DLD1 (cell line): ENCODE results near the gene PTPRG.

ENCODE experiments used
- in situ Hi-C: cut with HindIII; loops from 2 replicates; pipeline ENCODE4 v1.10.0; 2017; ENCODE audit warnings: low sequenced_read_pairs

Gene PTPRG

DNA sequence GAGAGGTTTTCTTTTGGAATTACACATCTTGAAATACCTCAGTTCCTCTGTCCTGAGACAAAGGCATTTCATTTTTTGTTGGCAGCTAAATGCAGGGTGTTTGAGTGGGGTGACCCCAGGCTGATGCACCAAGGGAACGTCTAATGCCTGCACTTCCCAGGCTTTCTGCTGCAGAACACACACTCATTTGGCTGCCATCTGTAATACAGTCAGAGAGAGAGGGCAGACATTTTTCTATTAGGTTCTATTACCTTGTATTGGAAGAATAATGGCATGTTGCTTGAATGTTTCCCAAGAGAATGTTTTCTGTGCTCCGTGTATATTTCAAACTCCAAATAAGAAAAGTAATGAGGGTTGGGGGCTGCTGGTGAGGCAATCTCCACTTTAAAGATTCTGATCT, 87.1 kb downstream of the PTPRG start:
- in situ Hi-C loops: no loop called here

DNA sequence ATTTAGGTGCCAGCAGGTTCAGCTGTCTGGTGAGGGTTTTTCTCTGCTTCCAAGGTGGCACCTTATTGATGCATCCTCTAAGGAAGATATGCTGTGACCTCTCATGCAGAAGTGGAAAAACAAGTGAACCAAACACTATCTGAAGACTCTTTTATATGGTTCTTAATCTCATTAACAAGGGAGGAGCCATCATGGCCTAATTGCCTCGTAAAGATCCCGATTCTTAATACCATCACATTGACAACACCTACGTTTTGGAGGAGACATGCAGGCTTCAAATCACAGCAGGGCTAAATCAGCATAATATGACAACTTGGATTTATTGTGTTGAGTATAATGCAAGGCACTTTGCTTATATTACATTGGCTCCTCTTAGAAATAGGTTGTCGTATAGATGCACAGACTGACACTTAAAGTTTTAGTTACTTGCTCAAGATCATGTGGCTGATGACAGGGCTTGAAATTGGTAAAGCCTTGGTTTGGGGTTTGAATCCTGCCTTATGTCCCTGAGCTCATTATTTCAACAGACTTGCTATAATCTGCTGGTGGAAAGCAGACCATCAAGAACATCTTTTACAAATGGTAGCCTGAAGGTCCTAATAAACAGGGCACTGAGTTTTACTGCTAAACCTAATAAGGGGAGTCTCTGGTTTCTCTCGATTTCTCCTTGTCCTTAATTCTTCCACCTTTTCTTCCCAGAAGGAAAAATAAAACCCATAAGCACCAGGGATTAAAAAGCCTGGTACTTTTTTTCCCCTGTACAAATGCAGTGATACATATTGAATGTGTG, 88.2 kb downstream of the PTPRG start:
- in situ Hi-C loops: no loop called here

DNA sequence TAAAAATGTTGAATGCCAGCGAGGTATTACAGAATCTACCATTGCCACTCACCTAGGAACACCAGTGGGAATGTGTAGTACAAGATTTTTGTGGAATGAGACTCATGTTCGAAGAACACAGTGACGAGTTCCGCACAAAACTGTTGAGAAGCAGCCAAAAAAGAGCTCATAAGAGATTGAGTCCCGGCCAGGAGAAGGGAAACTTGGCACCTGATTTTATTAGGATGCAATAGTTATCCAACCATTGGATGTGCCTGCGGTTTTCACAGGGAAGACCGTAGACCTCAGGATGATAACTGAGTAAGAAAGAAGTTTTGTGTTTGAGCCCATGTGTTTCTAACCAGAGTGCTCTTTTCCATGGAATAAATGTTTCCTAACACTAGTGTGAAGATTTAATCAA, 88.9 kb downstream of the PTPRG start:
- in situ Hi-C loops: no loop called here

GRCh38 chr3:61650719-61651410, 89.5 kb downstream of the PTPRG start:
- in situ Hi-C loops: no loop called here

DNA sequence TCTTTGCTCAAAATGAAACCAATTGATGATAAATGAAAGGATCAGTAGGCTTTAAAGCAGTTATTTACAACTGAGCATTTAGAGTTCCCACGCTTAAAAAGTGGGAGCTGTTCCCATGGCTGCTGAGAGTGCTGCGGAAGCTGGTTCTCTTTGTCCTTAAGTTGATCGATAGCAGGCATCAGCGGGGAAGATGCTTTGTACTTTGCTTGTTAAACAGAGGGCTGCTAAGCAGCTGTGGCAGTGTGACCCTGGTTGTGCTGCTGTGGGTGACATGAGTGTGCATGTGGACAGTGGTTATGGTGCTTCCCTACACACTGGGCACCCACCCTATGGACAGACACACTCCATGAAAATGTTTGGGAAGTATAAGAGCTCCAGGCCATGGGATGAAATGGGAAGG, 96.3 kb downstream of the PTPRG start:
- in situ Hi-C loops: no loop called here

GRCh38 chr3:61662861-61663260, 101.5 kb downstream of the PTPRG start:
- in situ Hi-C loops: no loop called here

GRCh38 chr3:61663356-61664104, 102.2 kb downstream of the PTPRG start:
- in situ Hi-C loops: no loop called here

DNA sequence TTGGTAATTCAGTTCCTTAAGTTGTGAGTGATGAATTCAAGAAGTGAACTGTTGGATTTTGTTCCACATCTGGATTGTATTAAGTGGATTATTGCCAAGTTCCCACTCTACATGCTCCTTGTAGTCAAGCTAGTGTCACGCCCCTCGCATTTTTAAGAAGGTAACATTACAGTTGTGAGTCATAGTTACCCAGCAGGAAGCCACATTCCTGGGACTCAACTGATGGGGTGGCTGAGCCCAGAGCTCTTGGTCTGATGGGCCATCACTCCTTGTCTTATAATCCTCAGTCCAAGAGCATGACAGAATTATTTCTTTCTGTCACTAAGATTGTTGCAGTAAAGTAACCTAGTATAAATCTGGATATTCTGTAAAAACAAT, 102.7 kb downstream of the PTPRG start:
- in situ Hi-C loops: no loop called here

DNA sequence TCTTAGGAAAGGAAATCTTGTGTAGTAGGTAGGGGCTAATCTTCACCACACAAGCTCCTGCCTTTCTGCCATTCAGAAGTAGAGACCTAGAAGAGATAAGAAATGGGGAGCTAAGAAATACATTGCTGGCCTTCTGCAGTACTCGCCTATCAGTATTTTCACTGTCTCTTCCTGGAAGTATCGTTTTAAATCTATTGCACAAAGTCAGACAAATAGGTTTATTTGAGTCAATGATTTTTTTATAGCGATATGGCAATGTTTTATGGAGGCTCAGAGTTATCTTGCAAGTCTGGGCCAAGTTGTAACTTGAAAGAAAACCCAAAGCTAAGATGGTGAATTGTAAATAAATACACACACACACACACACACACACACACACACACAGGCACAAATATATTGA, 103.8 kb downstream of the PTPRG start:
- in situ Hi-C loops: no loop called here

- in situ Hi-C loops: no loop called here
Measured at GRCh38 chr3:61665987-61666386, 104.6 kb downstream of the PTPRG start.

DNA sequence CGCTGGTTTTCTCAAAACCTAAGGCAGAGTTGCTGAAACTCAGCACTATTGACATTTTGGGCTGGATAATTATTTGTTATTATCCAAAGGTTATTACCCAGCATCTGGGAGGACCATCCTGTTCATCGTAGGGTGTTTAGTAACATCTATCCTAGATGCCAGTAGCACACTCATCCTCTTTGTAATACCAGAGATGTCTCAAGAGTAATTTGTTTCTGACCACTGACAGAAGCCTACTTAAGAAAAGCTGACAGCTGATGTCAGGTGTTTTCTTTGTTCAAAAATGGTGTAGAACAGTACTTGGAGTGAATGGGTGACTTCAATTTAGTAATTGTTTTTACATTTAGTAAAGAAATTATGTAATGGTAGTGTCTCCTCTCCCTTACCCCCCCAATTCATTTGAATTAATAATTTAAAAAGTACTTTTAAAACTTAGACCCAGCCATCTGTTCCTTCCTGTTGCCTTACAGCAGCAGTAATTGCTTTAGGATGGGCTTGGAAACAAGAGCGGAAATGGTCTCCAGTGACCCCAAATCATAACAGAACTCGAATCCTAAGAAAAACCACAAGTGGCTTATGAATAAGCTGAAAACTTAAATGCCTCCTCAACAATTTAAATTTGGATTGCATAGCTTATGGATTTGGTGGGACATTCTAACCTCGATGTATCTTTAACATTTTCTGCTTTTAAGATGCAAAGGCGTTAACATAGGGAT, 105.4 kb downstream of the PTPRG start:
- in situ Hi-C loops: no loop called here

DNA sequence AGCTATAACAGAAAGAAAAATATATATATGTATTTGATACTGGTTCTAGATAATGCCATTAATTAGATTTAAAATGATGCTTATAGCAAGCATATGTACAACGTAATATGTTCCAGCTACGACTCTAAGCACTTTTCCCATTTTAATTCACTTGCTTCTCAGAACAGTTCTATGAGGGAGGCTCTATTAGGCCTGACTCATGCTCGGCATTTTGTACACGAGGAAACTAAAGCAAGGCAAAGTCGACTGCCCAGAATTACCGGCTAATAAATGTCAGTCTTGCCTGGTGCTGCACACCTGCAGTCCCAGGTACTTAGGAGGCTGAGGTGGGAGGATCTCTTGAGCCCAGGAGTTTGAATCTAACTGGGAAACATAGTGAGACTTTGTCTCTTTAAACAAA, 106.0 kb downstream of the PTPRG start:
- in situ Hi-C loops: no loop called here

GRCh38 chr3:61667814-61668213, 106.4 kb downstream of the PTPRG start:
- in situ Hi-C loops: no loop called here

GRCh38 chr3:61668317-61668864, 107.0 kb downstream of the PTPRG start:
- in situ Hi-C loops: no loop called here

GRCh38 chr3:61669203-61669602, 107.8 kb downstream of the PTPRG start:
- in situ Hi-C loops: no loop called here

DNA sequence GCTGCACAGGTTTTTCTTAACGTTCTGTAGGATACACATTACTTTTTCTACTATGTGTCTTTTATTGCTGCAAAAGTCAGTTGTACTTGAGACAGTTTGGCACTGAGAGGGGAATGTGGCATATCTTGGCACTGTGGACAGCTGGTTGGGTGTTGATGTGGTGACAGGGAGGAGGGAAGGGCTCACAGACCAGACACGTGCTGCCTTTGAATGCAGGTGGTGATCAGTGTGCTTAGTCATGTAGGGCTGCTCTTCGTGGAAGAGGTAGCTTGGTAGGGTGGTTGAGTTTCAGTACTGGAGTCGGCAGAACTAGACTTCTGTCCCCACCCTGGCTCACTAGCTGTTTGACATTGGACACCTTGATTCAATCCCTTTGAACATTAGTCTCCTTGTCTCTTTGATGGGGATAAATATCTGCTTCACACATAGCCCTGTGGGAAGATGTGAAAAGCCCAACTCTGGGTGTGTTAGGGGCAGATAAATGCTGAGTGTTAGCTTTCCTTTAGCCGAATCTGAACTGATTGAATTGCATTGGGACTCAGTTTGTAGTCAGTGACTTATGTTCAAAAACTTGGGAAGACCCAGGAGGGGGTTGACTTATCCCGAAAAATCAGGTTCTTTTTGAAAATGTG, 108.4 kb downstream of the PTPRG start:
- in situ Hi-C loops: no loop called here

GRCh38 chr3:61673651-61674050, 112.3 kb downstream of the PTPRG start:
- in situ Hi-C loops: no loop called here

GRCh38 chr3:61674596-61674995, 113.2 kb downstream of the PTPRG start:
- in situ Hi-C loops: no loop called here

DNA sequence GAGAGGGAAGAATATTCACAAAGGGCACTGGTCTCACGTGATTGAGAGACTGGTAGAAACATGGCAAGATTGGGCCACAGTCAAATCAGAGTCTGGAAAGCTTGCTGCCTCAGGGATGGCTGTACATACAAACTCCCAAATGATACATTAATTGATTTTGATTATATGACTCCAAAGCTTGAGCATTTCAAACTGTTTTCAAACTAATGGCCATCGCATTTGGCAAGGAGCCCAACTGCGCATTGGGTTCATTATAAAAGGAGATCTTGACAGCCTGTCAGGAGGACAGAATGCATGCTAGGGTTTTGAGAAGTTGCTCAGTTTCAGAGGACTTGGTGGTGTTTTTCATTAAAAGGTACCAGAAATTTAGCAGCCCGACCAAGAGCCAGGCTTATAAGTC, 117.7 kb downstream of the PTPRG start:
- in situ Hi-C loops: no loop called here

DNA sequence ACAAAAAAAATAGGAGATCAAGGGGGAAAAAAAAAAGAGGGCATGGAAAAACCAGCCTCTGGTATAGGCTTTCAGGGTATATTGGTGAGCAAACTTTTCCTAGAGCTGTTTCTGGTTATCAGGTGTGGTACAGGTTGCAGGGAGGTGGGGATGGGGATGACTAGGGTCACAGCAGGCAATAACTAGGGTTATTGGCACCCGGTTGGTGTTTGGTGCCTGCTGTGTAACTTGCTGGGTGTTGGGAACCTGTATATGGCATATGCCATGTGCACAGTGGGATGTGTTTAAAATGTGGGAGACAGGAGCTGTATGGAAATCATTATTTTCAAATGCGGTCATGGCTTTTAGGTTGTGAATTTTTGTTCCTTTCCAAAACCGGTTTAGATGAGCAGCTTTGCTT, 119.2 kb downstream of the PTPRG start:
- in situ Hi-C loops: no loop called here
